Smooth muscle cell (in vitro differentiated cells): Measurements from ENCODE around the gene NEDD9. TPM values are rescaled to one million over a fixed set of nuclear protein-coding genes. Genes with fewer than 3 reads are reported as not detected.

Source experiments
- DNase-seq: peaks from one replicate; lab custom pipeline; 2025; ENCODE audit not compliant: unreplicated experiment; lab: John Stamatoyannopoulos, UW
- H2AFZ ChIP-seq: fragments of 200-600 bp; sonication (generic); 2 replicates; pipeline ENCODE4 v1.6.0; 2016; ENCODE audit warnings: antibody characterized with exemption, low read depth, mild to moderate bottlenecking
- H3F3A ChIP-seq: fragments of 200-600 bp; sonication (generic); 2 replicates; pipeline ENCODE4 v1.6.0; 2017; ENCODE audit warnings: antibody characterized with exemption, low read depth
- H3K27ac ChIP-seq: fragments of 200-600 bp; sonication (generic); 2 replicates; pipeline ENCODE4 v1.5.1; 2016; ENCODE audit warnings: low read depth, mild to moderate bottlenecking
- H3K27me3 ChIP-seq: fragments of 200-600 bp; sonication (generic); 2 replicates; pipeline ENCODE4 v1.6.1; 2016; ENCODE audit warnings: low read depth, mild to moderate bottlenecking
- H3K36me3 ChIP-seq: fragments of 200-600 bp; sonication (generic); 2 replicates; pipeline ENCODE4 v1.5.1; 2016; ENCODE audit warnings: low read depth
- H3K4me1 ChIP-seq: fragments of 200-600 bp; sonication (generic); 2 replicates; pipeline ENCODE4 v1.5.1; 2016; ENCODE audit warnings: low read depth
- H3K4me2 ChIP-seq: fragments of 200-600 bp; sonication (generic); 2 replicates; pipeline ENCODE4 v1.6.0; 2016; ENCODE audit warnings: mild to moderate bottlenecking
- H3K4me3 ChIP-seq: fragments of 200-600 bp; sonication (generic); 2 replicates; pipeline ENCODE4 v1.5.1; 2016; ENCODE audit warnings: mild to moderate bottlenecking
- H3K79me2 ChIP-seq: fragments of 200-600 bp; sonication (generic); 2 replicates; pipeline ENCODE4 v1.6.0; 2016; ENCODE audit warnings: low read depth, mild to moderate bottlenecking
- H3K9ac ChIP-seq: fragments of 200-600 bp; sonication (generic); 2 replicates; pipeline ENCODE4 v1.6.0; 2016; ENCODE audit warnings: low read depth
- H3K9me3 ChIP-seq: fragments of 200-600 bp; sonication (generic); replicated peaks from 2 replicates; pipeline ENCODE4 v1.5.1; 2016; ENCODE audit warnings: low read depth
- H4K20me1 ChIP-seq: fragments of 200-600 bp; sonication (generic); 2 replicates; pipeline ENCODE4 v1.6.0; 2016; ENCODE audit warnings: low read depth
- WGBS: methylation state at CpG from one replicate; pipeline ENCODE4 v1.1.7; 2016; ENCODE audit warnings: low lambda C conversion rate; 5-methylcytosine and 5-hydroxymethylcytosine counted together
- polyA plus RNA-seq: library from polyadenylated mRNA; unstranded; fragments of >200 nt; fragmentation: Nextera tagmentation; extraction: Ambion mirVana; gene quantifications from 2 replicates; pipeline ENCODE4 v1.2.1, GENCODE V29; 2016
- total RNA-seq: library from RNA; depleted of rRNA; stranded (reverse); fragments of >200 nt; gene quantifications from 2 replicates; pipeline ENCODE4 v1.2.3, GENCODE V29; 2014
- TF ChIP-seq, protein P1 (sequence below): fragments of 200-600 bp; sonication (generic); IDR thresholded peaks from 2 replicates; pipeline ENCODE4 v1.5.1; 2017; ENCODE audit warnings: borderline replicate concordance, mild to moderate bottlenecking, antibody characterized with exemption; ENCODE audit not compliant: insufficient read depth, poor library complexity, severe bottlenecking

Gene NEDD9
- total and polyA plus RNA-seq, 2 experiments from 2014 or later, result 85.6 to 127 TPM

DNA sequence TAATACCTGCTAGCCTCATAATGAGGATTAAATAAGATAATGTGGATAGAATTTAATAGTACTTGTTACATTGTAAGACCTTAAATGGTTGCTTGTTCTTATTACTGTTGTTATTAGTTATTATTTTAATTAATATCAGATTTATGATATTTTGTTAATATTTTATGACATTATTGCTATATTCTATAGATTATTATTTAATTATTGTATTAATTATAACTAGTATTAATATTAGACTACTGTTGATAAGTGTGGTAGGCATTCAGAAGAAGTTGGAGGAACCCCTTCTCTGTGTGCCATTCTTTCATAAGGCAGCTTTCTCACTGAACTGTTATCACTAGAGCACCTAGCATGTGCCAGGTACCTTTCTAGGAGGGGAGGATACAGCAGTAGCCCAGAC lies 2.6 kb upstream of the NEDD9 start:
- Histone ChIP-seq H3K4me3 (no peak overlapping the region), H2AFZ (no peak overlapping the region), H3K79me2 (peaks cover 23% of the 10 kb centered on the region), H3F3A (peaks cover 24% of the 10 kb centered on the region), H4K20me1 (peaks cover 23% of the 10 kb centered on the region), H3K36me3 (no peaks in the 10 kb centered on the region), H3K27ac (no peak overlapping the region), H3K27me3 (no peaks in the 10 kb centered on the region), H3K9ac (no peak overlapping the region), H3K4me1 (peaks cover 26% of the 10 kb centered on the region), H3K9me3 (no peaks in the 10 kb centered on the region), H3K4me2 (no peak overlapping the region)
- DNase-seq, result no peak
- TF ChIP-seq, protein P1, sequence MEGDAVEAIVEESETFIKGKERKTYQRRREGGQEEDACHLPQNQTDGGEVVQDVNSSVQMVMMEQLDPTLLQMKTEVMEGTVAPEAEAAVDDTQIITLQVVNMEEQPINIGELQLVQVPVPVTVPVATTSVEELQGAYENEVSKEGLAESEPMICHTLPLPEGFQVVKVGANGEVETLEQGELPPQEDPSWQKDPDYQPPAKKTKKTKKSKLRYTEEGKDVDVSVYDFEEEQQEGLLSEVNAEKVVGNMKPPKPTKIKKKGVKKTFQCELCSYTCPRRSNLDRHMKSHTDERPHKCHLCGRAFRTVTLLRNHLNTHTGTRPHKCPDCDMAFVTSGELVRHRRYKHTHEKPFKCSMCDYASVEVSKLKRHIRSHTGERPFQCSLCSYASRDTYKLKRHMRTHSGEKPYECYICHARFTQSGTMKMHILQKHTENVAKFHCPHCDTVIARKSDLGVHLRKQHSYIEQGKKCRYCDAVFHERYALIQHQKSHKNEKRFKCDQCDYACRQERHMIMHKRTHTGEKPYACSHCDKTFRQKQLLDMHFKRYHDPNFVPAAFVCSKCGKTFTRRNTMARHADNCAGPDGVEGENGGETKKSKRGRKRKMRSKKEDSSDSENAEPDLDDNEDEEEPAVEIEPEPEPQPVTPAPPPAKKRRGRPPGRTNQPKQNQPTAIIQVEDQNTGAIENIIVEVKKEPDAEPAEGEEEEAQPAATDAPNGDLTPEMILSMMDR, result no peak

- TF ChIP-seq, protein P1, result no peak
- Histone ChIP-seq H4K20me1 (peaks cover 35% of the 10 kb centered on the region), H3K4me3 (peak overlapping the region; percentile 92), H3K9me3 (no peaks in the 10 kb centered on the region), H3K27ac (peak overlapping the region; percentile 99), H3K79me2 (peaks cover 35% of the 10 kb centered on the region), H3K4me2 (peak overlapping the region; percentile 90), H2AFZ (no peak overlapping the region), H3F3A (peaks cover 27% of the 10 kb centered on the region), H3K36me3 (no peaks in the 10 kb centered on the region), H3K27me3 (no peaks in the 10 kb centered on the region), H3K9ac (peak overlapping the region; percentile 98), H3K4me1 (peaks cover 35% of the 10 kb centered on the region)
- WGBS, result 47% methylated on average over 11 of the region's 11 CpGs
- DNase-seq, result no peak
Measured at GRCh38 chr6:11233673-11234573, 1.5 kb upstream of the NEDD9 start.

- TF ChIP-seq, protein P1, result no peak
- Histone ChIP-seq H3K79me2 (peaks cover 44% of the 10 kb centered on the region), H3K4me2 (peak overlapping the region; percentile 90), H3F3A (peaks cover 32% of the 10 kb centered on the region), H3K4me3 (peak overlapping the region; percentile 92), H3K4me1 (peaks cover 41% of the 10 kb centered on the region), H2AFZ (peak overlapping the region; percentile 58), H3K9ac (peak overlapping the region; percentile 98), H4K20me1 (peaks cover 44% of the 10 kb centered on the region), H3K36me3 (no peaks in the 10 kb centered on the region), H3K27me3 (no peaks in the 10 kb centered on the region), H3K27ac (peak overlapping the region; percentile 99), H3K9me3 (no peaks in the 10 kb centered on the region)
- no peak for DNase-seq
- 13% methylated on average over 23 of the region's 23 CpGs for WGBS
Measured at GRCh38 chr6:11232770-11233626, 530 bp upstream of the NEDD9 start.
